GM20000 (cell line): ENCODE results near the gene XRCC3.

Experiments
- DNase-seq: peaks from one replicate; pipeline ENCODE4 v3.0.0; 2012; ENCODE audit warnings: low spot score
- CTCF ChIP-seq: IDR thresholded peaks from 2 replicates; pipeline ENCODE4 v1.5.1; 2012; ENCODE audit warnings: mild to moderate bottlenecking, control low read depth; ENCODE audit errors: extremely low read depth, missing control alignments

Gene XRCC3

GRCh38 chr14:103715052-103716000 lies at the start of gene XRCC3, which contains the start of gene ZFYVE21:
Gene XRCC3 (minus strand): TSS chr14:103715451. CDS start chr14:103711087, 4,364 bp downstream.
Gene ZFYVE21 (plus strand): TSS chr14:103715810. CDS start chr14:103715842, 32 bp downstream.
- DNase-seq = peak; percentile 100
- TF ChIP-seq CTCF = no peak

- TF ChIP-seq CTCF = no peak
- DNase-seq = peak; percentile 56
These were observed 48.7 kb upstream of the XRCC3 start for GRCh38 chr14:103763730-103764488.

DNA sequence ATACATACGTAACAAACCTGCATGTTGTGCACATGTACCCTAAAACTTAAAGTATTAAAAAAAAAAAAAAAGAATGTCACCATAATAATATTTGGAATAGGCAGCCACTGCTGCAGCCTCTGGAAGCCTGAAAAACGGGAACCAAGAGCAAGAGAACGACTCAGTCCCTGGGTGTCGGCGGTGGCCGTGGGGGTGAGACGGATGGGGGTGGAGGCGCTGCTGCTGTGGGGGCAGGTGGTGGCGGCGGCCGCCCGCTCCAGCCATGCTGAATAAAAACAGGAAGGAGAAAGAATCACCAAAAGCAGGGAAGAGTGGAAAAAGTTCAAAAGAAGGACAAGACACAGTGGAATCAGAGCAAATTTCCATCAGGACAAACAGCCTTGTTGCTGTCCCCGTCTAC lies 47.3 kb upstream of the XRCC3 start:
- no peak for TF ChIP-seq CTCF
- no peak for DNase-seq

DNA sequence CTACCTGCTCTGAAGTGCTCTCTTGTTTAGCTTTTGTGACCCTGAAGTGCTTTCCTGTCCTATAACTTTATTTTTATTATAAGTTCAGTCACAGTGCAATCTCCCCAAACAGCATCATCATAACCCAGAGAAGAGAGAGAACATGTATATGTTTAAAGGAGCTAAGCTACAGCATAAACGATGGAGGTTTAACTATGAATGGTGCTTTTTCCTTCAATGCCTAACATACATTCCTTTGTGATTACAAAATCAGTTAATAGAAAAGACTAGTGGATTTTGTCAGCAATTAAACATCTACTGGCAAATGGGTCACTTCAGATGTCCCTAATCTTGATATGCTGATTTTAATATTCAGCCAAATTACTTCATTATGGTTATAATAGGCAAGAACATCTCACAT lies 46.8 kb upstream of the XRCC3 start:
- DNase-seq = no peak
- no peak for TF ChIP-seq CTCF

- no peak for TF ChIP-seq CTCF
- DNase-seq = no peak
These were observed 43.0 kb upstream of the XRCC3 start for GRCh38 chr14:103758059-103758776.

- DNase-seq = no peak
- no peak for TF ChIP-seq CTCF
These were observed 39.8 kb upstream of the XRCC3 start for GRCh38 chr14:103755060-103755459.
